Measurements from ENCODE around the gene LRRC10B. TPM values are rescaled to one million over a fixed set of nuclear protein-coding genes. Genes with fewer than 3 reads are reported as not detected.

LRRC10B gene
- total RNA-seq, 4 donors from 2014 or later = 0.22 to 3.0 (median 0.66) TPM

- 33 to 37% methylated on average over 5 of the region's 5 CpGs for WGBS, 2 donors
- DNase-seq = peak; percentile 84 to 87
- intact Hi-C loops (cut with DNase I) = no loop called here
These were observed 35.7 kb upstream of the LRRC10B start for GRCh38 chr11:61472868-61473267.

GRCh38 chr11:61473370-61474012 lies 35.1 kb upstream of the LRRC10B start:
- intact Hi-C loops (cut with DNase I) = no loop called here
- peaks cover 0 to 21% of the 10 kb centered on the region in 2 donors for H3K4me1 ChIP-seq
- DNase-seq = no peak
- 89 to 91% methylated on average over 3 of the region's 3 CpGs for WGBS, 2 donors
- peak overlapping the region in 1 of 3 donors; percentile 39 for H3K27ac ChIP-seq
- H3K9me3 ChIP-seq = no peaks in the 10 kb centered on the region
- H3K27me3 ChIP-seq = no peaks in the 10 kb centered on the region
- no peak for TF ChIP-seq POLR2A (IDR thresholded peaks at IDR 0.05)
- no peak for TF ChIP-seq CTCF (IDR thresholded peaks at IDR 0.05)
- no peak overlapping the region for H3K4me3 ChIP-seq (replicated peaks in 1 of 3)
- no peaks in the 10 kb centered on the region for H3K36me3 ChIP-seq

More at GRCh38 chr11:61472868-61473267, 35.7 kb upstream of the LRRC10B start:
- Histone ChIP-seq H3K4me3 (replicated peaks in 1 of 3) (no peak overlapping the region), H3K36me3 (no peaks in the 10 kb centered on the region), H3K9me3 (no peaks in the 10 kb centered on the region), H3K4me1 (peaks cover 0 to 20% of the 10 kb centered on the region in 2 donors), H3K27ac (peak overlapping the region in 2 of 3 donors; percentile 76 to 87), H3K27me3 (no peaks in the 10 kb centered on the region)
- TF ChIP-seq POLR2A (IDR thresholded peaks at IDR 0.05) (no peak), CTCF (IDR thresholded peaks at IDR 0.05) (no peak)

GRCh38 chr11:61474013-61474643 lies 34.4 kb upstream of the LRRC10B start:
- no peaks in the 10 kb centered on the region for H3K36me3 ChIP-seq
- peaks cover 0 to 21% of the 10 kb centered on the region in 2 donors for H3K4me1 ChIP-seq
- no peaks in the 10 kb centered on the region for H3K9me3 ChIP-seq
- peak overlapping the region in 1 of 3 donors; percentile 30 for H3K27ac ChIP-seq
- intact Hi-C loops (cut with DNase I) = no loop called here
- no peak for DNase-seq
- H3K27me3 ChIP-seq = no peaks in the 10 kb centered on the region
- TF ChIP-seq CTCF (IDR thresholded peaks at IDR 0.05) (no peak), POLR2A (IDR thresholded peaks at IDR 0.05) (no peak)
- 84 to 88% methylated on average over 6 of the region's 6 CpGs for WGBS, 2 donors
- no peak overlapping the region for H3K4me3 ChIP-seq (replicated peaks in 1 of 3)

GRCh38 chr11:61475433-61475832 lies 33.1 kb upstream of the LRRC10B start:
- peaks cover 0 to 21% of the 10 kb centered on the region in 2 donors for H3K4me1 ChIP-seq
- intact Hi-C loops (cut with DNase I) = no loop called here
- DNase-seq = no peak

More at GRCh38 chr11:61475433-61475832, 33.1 kb upstream of the LRRC10B start:
- H3K4me3 ChIP-seq (replicated peaks in 1 of 3) = no peak overlapping the region
- H3K27ac ChIP-seq = no peak overlapping the region
- WGBS, 2 donors = 93 to 100% methylated on average over 1 of the region's 1 CpG
- TF ChIP-seq POLR2A (IDR thresholded peaks at IDR 0.05) = no peak
- TF ChIP-seq CTCF (IDR thresholded peaks at IDR 0.05) = no peak
- H3K9me3 ChIP-seq = no peaks in the 10 kb centered on the region
- no peaks in the 10 kb centered on the region for H3K36me3 ChIP-seq
- no peaks in the 10 kb centered on the region for H3K27me3 ChIP-seq

Measured in thyroid gland (tissue), 4 donors.